Heart right ventricle (tissue), 16 donors: Measurements from ENCODE around the gene RIT1. TPM values are rescaled to one million over a fixed set of nuclear protein-coding genes. Genes with fewer than 3 reads are reported as not detected.

Source experiments
- ATAC-seq, 8 donors: fragments of 200-7000 bp; cut with Tn5 transposase; one replicate each; pipeline ENCODE4 v1.9.1; 2020; ENCODE audit warnings: mild to moderate bottlenecking in 8 of 8, moderate library complexity in 8 of 8, moderate number of reproducible peaks in 1 of 8
- DNase-seq, 2 donors: peaks; one replicate each; pipeline ENCODE4 v3.0.0-alpha.2; 2020
- H3K27ac ChIP-seq, 10 donors: fragments of 200-600 bp; sonication (generic) in 2 of 10; one replicate each; pipeline versions ENCODE4 v1.5.0 to v1.8.0; 2020 to 2022; ENCODE audit warnings: mild to moderate bottlenecking in 3 of 10
- H3K27me3 ChIP-seq, 7 donors: fragments of 200-600 bp; one replicate each; pipeline ENCODE4 v1.8.0; 2021 to 2022; ENCODE audit warnings: mild to moderate bottlenecking in 2 of 7
- H3K36me3 ChIP-seq, 9 donors: fragments of 200-600 bp; sonication (generic) in 1 of 9; one replicate each; pipeline versions ENCODE4 v1.5.0 to v1.8.0; 2020 to 2022; ENCODE audit warnings: mild to moderate bottlenecking in 2 of 9
- H3K4me1 ChIP-seq, 9 donors: fragments of 200-600 bp; sonication (generic) in 1 of 9; one replicate each; pipeline versions ENCODE4 v1.5.0 to v1.8.0; 2020 to 2022; ENCODE audit warnings: mild to moderate bottlenecking in 4 of 9
- H3K4me3 ChIP-seq, 10 donors: fragments of 200-600 bp; sonication (generic) in 2 of 10; one replicate each; pipeline versions ENCODE4 v1.5.0 to v1.8.0; 2020 to 2022; ENCODE audit warnings: mild to moderate bottlenecking in 7 of 10, moderate library complexity in 2 of 10
- H3K9me3 ChIP-seq, 11 donors: fragments of 200-600 bp in 10 of 11; sonication (generic) in 2 of 11; one replicate each; pipeline versions ENCODE4 v1.5.0 to v1.8.0; 2013 to 2022; ENCODE audit warnings: mild to moderate bottlenecking in 2 of 11, control low read depth in 1 of 11, moderate library complexity in 1 of 11
- WGBS, 2 donors: extraction: QIAGEN DNeasy Blood & Tissue Kit; methylation state at CpG; one replicate each; pipeline ENCODE4 v1.1.7; 2013; ENCODE audit warnings: inconsistent platforms in 1 of 2; 5-methylcytosine and 5-hydroxymethylcytosine counted together
- intact Hi-C, 10 donors: fragments of 100-400 bp; cut with DNase I; formaldehyde crosslinking; loops; one replicate each; pipeline versions ENCODE4 v1.11.1 to v1.14.2; 2022
- polyA plus RNA-seq, 2 donors: library from polyadenylated mRNA; stranded (reverse); fragments of 200-250 nt; gene quantifications; one replicate each; pipeline ENCODE4 v1.2.3, GENCODE V29; 2013
- total RNA-seq, 10 donors: library from RNA; stranded (reverse); fragmentation: NEBNext Ultra II Directional in 3 of 10; extraction: Animal tissue kit (Norgen Biotek cat#: 25700) in 3 of 10; gene quantifications; one replicate each; pipeline versions ENCODE4 v1.2.1 to v1.2.4, GENCODE V29; 2021 to 2023
- TF ChIP-seq, protein P1 (sequence below), 9 donors: fragments of 200-600 bp; sonication (generic) in 2 of 9; IDR thresholded peaks; one replicate each; pipeline versions ENCODE4 v1.5.0 to v1.8.0; 2021 to 2022; ENCODE audit warnings: antibody characterized with exemption in 9 of 9, mild to moderate bottlenecking in 5 of 9, moderate library complexity in 1 of 9
- donor health status: Arrhythmogenic right ventricular cardiomyopathy.
- donor health status: ischemic (EF 13 %, LVEDD 7.1; RV severe dilation, severe dysfunction).
- donor health status: healthy with polysubstance abuse.
- donor health status: DM: no; HTN: yes; CAD: no.
- donor health status: DM: no; HTN: no; CAD: no.
- donor health status: ischemic (EF 25% LVEDD 6.9; RV normal size, moderate dysfunction).
- donor health status: ischemic (EF 25% LVEDD 5.7; RV mildly dilated, moderate dysfunction).
- donor health status: healthy.
- donor health status: DM: yes; HTN: yes; CAD: no.
- donor health status: Ischemic cardiomyopathy.
- donor health status: ischemic (EF 35%, LVEDD 5.7; RV mildly dilated, moderate dysfunction).
- donor health status: nonischemic (EF 11% LVEDD 7.7; RV severe dilation, severe dysfunction).
- donor health status: DM: yes; HTN: yes; CAD: no.
- donor health status: PGD.
- donor health status: ischemic (EF 29% LVEDD 5.4; RV normal size, mild dysfunction).
- donor health status: nonischemic (EF 23%, LVEDD 6.1; RV moderate dilation, normal function).

Gene RIT1
- total and polyA plus RNA-seq, 12 donors, result 11.5 to 32.3 (median 20.7) TPM

DNA sequence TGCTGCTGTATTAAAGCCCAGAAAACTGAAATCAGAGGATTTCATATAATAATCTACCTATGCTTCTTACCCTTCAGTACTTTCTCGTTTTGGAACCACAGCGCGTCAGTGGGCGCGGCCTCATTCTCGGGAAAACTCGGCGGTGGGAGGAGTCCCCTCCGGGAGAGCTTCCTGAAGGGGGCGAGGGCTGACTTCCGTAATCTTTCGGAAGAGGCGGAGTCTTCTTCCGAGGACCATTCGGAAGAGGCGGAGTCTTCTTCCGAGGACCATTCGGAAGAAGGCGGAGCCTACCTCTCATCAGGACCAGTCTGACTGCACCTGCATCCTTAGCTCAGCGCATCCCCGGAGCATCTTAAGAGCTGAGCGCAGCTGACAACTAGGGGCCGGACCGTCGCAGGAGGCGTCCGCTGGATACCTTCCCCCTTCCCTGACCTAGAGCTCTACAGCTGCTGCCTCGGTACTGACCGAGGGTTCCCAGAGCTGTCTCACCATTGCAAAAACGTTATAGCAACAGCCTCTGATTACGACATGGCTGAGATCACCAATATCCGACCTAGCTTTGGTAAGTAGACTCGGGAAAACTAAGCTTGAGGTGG, 51.8 kb downstream of the RIT1 start, which contains the start of gene SYT11:
SYT11 (plus strand) TSS at position 334 of the 596 bp plus-strand sequence; CDS start at position 529, 195 bp downstream.
- TF ChIP-seq, protein P1, sequence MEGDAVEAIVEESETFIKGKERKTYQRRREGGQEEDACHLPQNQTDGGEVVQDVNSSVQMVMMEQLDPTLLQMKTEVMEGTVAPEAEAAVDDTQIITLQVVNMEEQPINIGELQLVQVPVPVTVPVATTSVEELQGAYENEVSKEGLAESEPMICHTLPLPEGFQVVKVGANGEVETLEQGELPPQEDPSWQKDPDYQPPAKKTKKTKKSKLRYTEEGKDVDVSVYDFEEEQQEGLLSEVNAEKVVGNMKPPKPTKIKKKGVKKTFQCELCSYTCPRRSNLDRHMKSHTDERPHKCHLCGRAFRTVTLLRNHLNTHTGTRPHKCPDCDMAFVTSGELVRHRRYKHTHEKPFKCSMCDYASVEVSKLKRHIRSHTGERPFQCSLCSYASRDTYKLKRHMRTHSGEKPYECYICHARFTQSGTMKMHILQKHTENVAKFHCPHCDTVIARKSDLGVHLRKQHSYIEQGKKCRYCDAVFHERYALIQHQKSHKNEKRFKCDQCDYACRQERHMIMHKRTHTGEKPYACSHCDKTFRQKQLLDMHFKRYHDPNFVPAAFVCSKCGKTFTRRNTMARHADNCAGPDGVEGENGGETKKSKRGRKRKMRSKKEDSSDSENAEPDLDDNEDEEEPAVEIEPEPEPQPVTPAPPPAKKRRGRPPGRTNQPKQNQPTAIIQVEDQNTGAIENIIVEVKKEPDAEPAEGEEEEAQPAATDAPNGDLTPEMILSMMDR (IDR thresholded peaks at IDR 0.05), result peak in 5 of 9 donors; percentile 11 to 38 (median 18)
- intact Hi-C loops, result loop anchor here in 3 of 10 donors (5.0 kb wide), 2 partner anchors 38 to 53 kb away; partner anchors contain the start of gene RIT1 (in 2 of the 3)
- peak within 1 kb of the TSS; percentile 81 to 96 (median 94) for H3K27ac ChIP-seq
- H3K4me1 ChIP-seq, result peaks cover 0 to 50% (median 47%) of the 10 kb centered on the region in 9 donors
- DNase-seq (peak; percentile 95 to 96), ATAC-seq (peak; percentile 87 to 93 (median 92))
- peak within 1 kb of the TSS; percentile 11 to 59 (median 52) for H3K4me3 ChIP-seq
- H3K27me3 ChIP-seq, result no peaks in the 10 kb centered on the region
- H3K9me3 ChIP-seq, result no peaks in the 10 kb centered on the region
- WGBS, 2 donors, result 1 to 2% methylated on average over 33 of the region's 33 CpGs
- H3K36me3 ChIP-seq, result peaks cover 0 to 16% (median 8%) of the 10 kb centered on the region in 9 donors

DNA sequence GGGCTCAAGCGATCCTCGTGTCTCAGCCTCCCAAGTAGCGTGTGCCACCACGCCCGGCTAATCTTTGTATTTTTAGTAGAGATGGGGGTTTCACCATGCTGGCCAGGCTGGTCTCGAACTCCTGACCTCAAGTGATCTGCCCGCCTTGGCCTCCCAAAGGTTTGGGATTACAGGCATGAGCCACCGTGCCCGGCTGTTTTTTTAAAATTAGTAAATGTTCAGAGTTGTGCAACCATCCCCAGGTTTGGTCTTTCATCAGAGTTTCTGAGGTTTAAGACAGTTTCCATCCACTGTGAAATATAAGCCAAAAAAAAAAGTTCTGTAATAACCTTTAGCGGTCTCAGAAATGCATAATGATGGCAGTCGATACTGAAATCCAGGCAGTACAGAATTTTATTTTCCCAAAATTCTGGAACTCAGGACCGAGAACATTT, 52.3 kb downstream of the RIT1 start:
- H3K9me3 ChIP-seq, result no peaks in the 10 kb centered on the region
- ATAC-seq (no peak), DNase-seq (peak; percentile 5 to 12)
- H3K4me1 ChIP-seq, result peaks cover 0 to 50% (median 47%) of the 10 kb centered on the region in 9 donors
- peaks cover 0 to 21% (median 10%) of the 10 kb centered on the region in 9 donors for H3K36me3 ChIP-seq
- H3K4me3 ChIP-seq, result peak overlapping the region in 9 of 10 donors; percentile 32 to 59 (median 52)
- 63 to 66% methylated on average over 12 of the region's 12 CpGs for WGBS, 2 donors
- no peaks in the 10 kb centered on the region for H3K27me3 ChIP-seq
- TF ChIP-seq, protein P1 (IDR thresholded peaks at IDR 0.05), result no peak
- peak overlapping the region; percentile 63 to 96 (median 94) for H3K27ac ChIP-seq
- intact Hi-C loops, result loop anchor here in 3 of 10 donors (5.0 kb wide), 2 partner anchors 38 to 53 kb away; partner anchors contain the start of gene RIT1 (in 2 of the 3)

DNA sequence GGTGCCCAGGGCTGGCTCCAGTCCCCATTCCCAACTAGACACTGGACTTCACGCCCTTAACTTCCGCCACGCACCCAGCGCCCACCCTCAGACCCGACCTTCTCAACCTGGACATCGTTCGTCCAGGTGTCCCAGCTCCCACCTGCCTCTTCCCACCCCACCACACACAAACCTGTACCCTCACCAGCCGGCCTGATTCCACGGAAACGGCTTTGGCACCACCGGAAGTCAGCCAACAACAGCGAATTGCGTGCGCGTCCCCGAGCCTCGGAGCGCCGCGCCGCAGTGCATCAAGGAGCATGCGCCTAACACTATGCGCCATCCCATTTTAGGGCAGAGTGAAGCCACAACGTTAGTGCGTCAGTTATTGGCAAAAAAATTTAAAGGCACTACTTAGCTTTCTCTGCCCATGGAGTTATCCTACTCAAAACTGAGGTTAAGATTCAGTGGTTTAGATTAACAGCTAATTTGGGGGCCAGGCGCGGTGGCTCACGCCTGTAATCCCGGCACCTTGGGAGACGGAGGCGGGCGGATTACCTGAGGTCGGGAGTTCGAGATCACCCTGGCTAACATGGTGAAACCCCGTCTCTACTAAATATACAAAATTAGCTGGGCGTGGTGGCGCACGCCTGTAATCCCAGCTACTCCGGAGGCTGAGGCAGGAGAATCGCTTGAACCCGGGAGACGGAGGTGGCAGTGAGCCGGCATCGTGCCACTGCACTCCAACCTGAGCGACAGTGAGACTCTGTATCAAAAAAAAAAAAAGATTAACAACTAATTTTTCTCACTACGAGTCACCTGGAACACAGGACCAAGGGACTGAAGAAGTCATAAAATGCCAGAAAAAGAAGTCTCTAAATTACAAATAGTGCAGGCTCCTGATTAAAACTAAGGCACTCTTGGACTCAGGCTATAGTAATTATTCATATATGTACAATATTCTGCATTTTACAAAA, 53.9 kb downstream of the RIT1 start, which contains the start of gene GON4L:
GON4L (minus strand) TSS at position 240 of the 956 bp plus-strand sequence. CDS start 3,434 bp downstream, outside the sequence.
- H3K27ac ChIP-seq, result peak within 1 kb of the TSS; percentile 49 to 94 (median 86)
- H3K4me1 ChIP-seq, result peaks cover 0 to 50% (median 47%) of the 10 kb centered on the region in 9 donors

More for the DNA sequence above, 53.9 kb downstream of the RIT1 start, which contains the start of gene GON4L:
- H3K9me3 ChIP-seq, result no peaks in the 10 kb centered on the region
- peaks cover 0 to 37% (median 23%) of the 10 kb centered on the region in 9 donors for H3K36me3 ChIP-seq
- ATAC-seq (peak; percentile 62 to 81 (median 71)), DNase-seq (peak; percentile 87 to 90)
- intact Hi-C loops, result loop anchor here in 3 of 10 donors (5.0 kb wide), 2 partner anchors 40 to 55 kb away; partner anchors contain the start of gene RIT1 (in 2 of the 3)
- H3K4me3 ChIP-seq, result peak within 1 kb of the TSS; percentile 55 to 83 (median 73)
- 17 to 19% methylated on average over 46 of the region's 46 CpGs for WGBS, 2 donors
- TF ChIP-seq, protein P1 (IDR thresholded peaks at IDR 0.05), result no peak
- no peaks in the 10 kb centered on the region for H3K27me3 ChIP-seq
